Measurements from ENCODE around the gene DCTPP1. TPM values are rescaled to one million over a fixed set of nuclear protein-coding genes. Genes with fewer than 3 reads are reported as not detected.

Gene DCTPP1
- total RNA-seq, 1 experiment from 2014 or later: 64.1 TPM

Other genes with a start within 250 kb of the DCTPP1 start
- gene CORO1A, start 246.4 kb downstream of the DCTPP1 start, total RNA-seq (2014; rRNA removed): 8.4 and 10.3 TPM in 2 replicates
- 143 and 162 TPM in 2 replicates for gene BOLA2B, start 236.4 kb downstream of the DCTPP1 start, total RNA-seq (2014; rRNA removed)
- 83.4 and 91.9 TPM in 2 replicates for gene SLX1A, start 236.2 kb downstream of the DCTPP1 start, total RNA-seq (2014; rRNA removed)
- 8.5 and 14.6 TPM in 2 replicates for gene SULT1A3, start 230.8 kb downstream of the DCTPP1 start, total RNA-seq (2014; rRNA removed)
- gene NPIPB13, start 181.6 kb downstream of the DCTPP1 start, total RNA-seq (2014; rRNA removed): 0.29 and 4.3 TPM in 2 replicates
- 30.0 and 43.3 TPM in 2 replicates for gene CD2BP2, start 74.7 kb downstream of the DCTPP1 start, total RNA-seq (2014; rRNA removed)
- 36.0 and 52.4 TPM in 2 replicates for gene TBC1D10B, start 59.5 kb downstream of the DCTPP1 start, total RNA-seq (2014; rRNA removed)
- not detected in 2 replicates for gene MYL11, start 55.2 kb downstream of the DCTPP1 start, total RNA-seq (2014; rRNA removed)
- gene SEPTIN1, start 47.5 kb downstream of the DCTPP1 start, total RNA-seq (2014; rRNA removed): 0.55 TPM in 1 of 2 replicates, not detected in the other
- 8.9 and 14.2 TPM in 2 replicates for gene ZNF48, start 34.6 kb downstream of the DCTPP1 start, total RNA-seq (2014; rRNA removed)
- gene ZNF771, start 22.4 kb downstream of the DCTPP1 start, total RNA-seq (2014; rRNA removed): 3.6 and 4.3 TPM in 2 replicates
- 8.4 and 16.8 TPM in 2 replicates for gene SEPHS2, start 15.8 kb upstream of the DCTPP1 start, total RNA-seq (2014; rRNA removed)
- gene ITGAL, start 42.7 kb upstream of the DCTPP1 start, total RNA-seq (2014; rRNA removed): not detected in 2 replicates
- 31.2 and 46.7 TPM in 2 replicates for gene ZNF768, start 96.5 kb upstream of the DCTPP1 start, total RNA-seq (2014; rRNA removed)
- 7.9 and 8.9 TPM in 2 replicates for gene ZNF747, start 104.8 kb upstream of the DCTPP1 start, total RNA-seq (2014; rRNA removed)
- gene ZNF764, start 128.3 kb upstream of the DCTPP1 start, total RNA-seq (2014; rRNA removed): 8.1 and 12.8 TPM in 2 replicates
- 5.5 and 14.3 TPM in 2 replicates for gene ZNF688, start 141.7 kb upstream of the DCTPP1 start, total RNA-seq (2014; rRNA removed)
- gene ZNF785, start 155.7 kb upstream of the DCTPP1 start, total RNA-seq (2014; rRNA removed): 4.9 and 5.0 TPM in 2 replicates
- gene ZNF689, start 180.4 kb upstream of the DCTPP1 start, total RNA-seq (2014; rRNA removed): 6.0 and 6.9 TPM in 2 replicates
- 9.6 and 14.5 TPM in 2 replicates for gene PRR14, start 220.9 kb upstream of the DCTPP1 start, total RNA-seq (2014; rRNA removed)
- 22.2 and 35.0 TPM in 2 replicates for gene FBRS, start 228.4 kb upstream of the DCTPP1 start, total RNA-seq (2014; rRNA removed)